Kidney (tissue), 14 donors: ENCODE measurements around the gene GALNT9. TPM values are rescaled to one million over a fixed set of nuclear protein-coding genes. Genes with fewer than 3 reads are reported as not detected.

Experiments used
- DNase-seq, 5 donors: peaks; one replicate each; pipeline ENCODE4 v3.0.0-alpha.2; 2013 to 2020
- FAIRE-seq: peaks from 2 replicates; lab custom pipeline; 2012; peaks lifted over from hg19 to GRCh38; lab: Jason Lieb, UNC
- H3K27ac ChIP-seq, 2 donors: one replicate each; pipeline ENCODE4 v1.7.0; 2013; ENCODE audit warnings: low read depth in 2 of 2, low read length in 2 of 2, inconsistent platforms in 1 of 2
- H3K27me3 ChIP-seq: one replicate; pipeline ENCODE4 v1.7.1; 2013; ENCODE audit warnings: low read length, inconsistent platforms; ENCODE audit not compliant: control insufficient read depth, insufficient read depth
- H3K36me3 ChIP-seq, 3 donors: one replicate each; pipeline versions ENCODE4 v1.7.0 to v1.7.1; 2013; ENCODE audit warnings: low read length in 3 of 3, control low read depth in 1 of 3, inconsistent platforms in 1 of 3; ENCODE audit not compliant: insufficient read depth in 3 of 3, control insufficient read depth in 2 of 3
- H3K4me1 ChIP-seq, 3 donors: one replicate each; pipeline versions ENCODE4 v1.7.0 to v1.7.1; 2013; ENCODE audit warnings: low read length in 3 of 3, inconsistent platforms in 1 of 3, low read depth in 1 of 3; ENCODE audit not compliant: control insufficient read depth in 2 of 3, insufficient read depth in 2 of 3
- H3K4me3 ChIP-seq, 3 donors: one replicate each; pipeline versions ENCODE4 v1.7.0 to v1.8.1; 2013; ENCODE audit warnings: low read length in 3 of 3, control low read depth in 1 of 3, inconsistent platforms in 1 of 3
- H3K9ac ChIP-seq, 3 donors: one replicate each; pipeline versions ENCODE4 v1.7.0 to v1.7.1; 2013; ENCODE audit warnings: low read length in 3 of 3, control low read depth in 1 of 3, inconsistent platforms in 1 of 3
- H3K9me3 ChIP-seq, 3 donors: one replicate each; pipeline versions ENCODE4 v1.7.0 to v1.7.1; 2013; ENCODE audit warnings: low read length in 3 of 3, control low read depth in 1 of 3, inconsistent platforms in 1 of 3; ENCODE audit not compliant: control insufficient read depth in 2 of 3, insufficient read depth in 1 of 3
- CTCF ChIP-seq: IDR thresholded peaks from 3 replicates; pipeline ENCODE4 v1.5.1; 2012; ENCODE audit warnings: mild to moderate bottlenecking, moderate library complexity, borderline replicate concordance; ENCODE audit not compliant: insufficient read depth; ENCODE audit errors: extremely low read depth
- intact Hi-C: fragments of 100-400 bp; cut with DNase I; formaldehyde crosslinking; loops from one replicate; pipeline ENCODE4 v1.11.1; 2022
- polyA plus RNA-seq: library from polyadenylated mRNA; stranded (reverse); fragments of 350-450 nt; fragmentation: Illumina TruSeq; extraction: RNeasy Lipid Tissue Mini Kit (QIAGEN cat#74804); gene quantifications from one replicate; pipeline ENCODE4 v1.2.3, GENCODE V29; 2014; ENCODE audit warnings: low read depth, low replicate concordance; ENCODE audit not compliant: insufficient read depth
- total RNA-seq: library from RNA; stranded (reverse); fragmentation: NEBNext Ultra II Directional; extraction: Animal tissue kit (Norgen Biotek cat#: 25700); gene quantifications from one replicate; pipeline ENCODE4 v1.2.1, GENCODE V29; 2021
- donor health status: control.
- donor health status: control.
- donor health status: control.
- donor health status: control.
- donor health status: control.
- donor health status: DM: yes; HTN: yes; CAD: no.
- donor health status: Normal renal cell carcinoma (clear cell type).

GALNT9 gene
- total and polyA plus RNA-seq, 2 donors from 2014 or later, result 4.8 to 20.7 TPM

GRCh38 chr12:132188451-132188901 is 140.9 kb downstream of the GALNT9 start:
- peaks cover 0 to 4% (median 0%) of the 10 kb centered on the region in 3 donors for H3K9me3 ChIP-seq
- no peak overlapping the region for H3K4me3 ChIP-seq
- no peaks in the 10 kb centered on the region for H3K27me3 ChIP-seq
- DNase-seq (no peak), FAIRE-seq (no peak)
- H3K4me1 ChIP-seq, result peaks cover 0 to 8% (median 6%) of the 10 kb centered on the region in 3 donors
- H3K27ac ChIP-seq, result no peak overlapping the region
- no peaks in the 10 kb centered on the region for H3K36me3 ChIP-seq
- intact Hi-C loops, result no loop called here
- no peak for TF ChIP-seq CTCF
- no peak overlapping the region for H3K9ac ChIP-seq

GRCh38 chr12:132187646-132188450 is 141.5 kb downstream of the GALNT9 start:
- Histone ChIP-seq H3K27me3 (no peaks in the 10 kb centered on the region), H3K36me3 (no peaks in the 10 kb centered on the region), H3K9me3 (peaks cover 0 to 4% (median 0%) of the 10 kb centered on the region in 3 donors), H3K9ac (no peak overlapping the region), H3K27ac (no peak overlapping the region), H3K4me3 (no peak overlapping the region), H3K4me1 (peaks cover 0 to 8% (median 6%) of the 10 kb centered on the region in 3 donors)
- TF ChIP-seq CTCF, result no peak
- intact Hi-C loops, result no loop called here
- FAIRE-seq (no peak), DNase-seq (peak in 1 of 5 donors; percentile 78)

- no peak overlapping the region for H3K9ac ChIP-seq
- peaks cover 0 to 8% (median 6%) of the 10 kb centered on the region in 3 donors for H3K4me1 ChIP-seq
- H3K27ac ChIP-seq, result no peak overlapping the region
- TF ChIP-seq CTCF, result no peak
- no peaks in the 10 kb centered on the region for H3K36me3 ChIP-seq
- DNase-seq (peak in 1 of 5 donors; percentile 69), FAIRE-seq (no peak)
- intact Hi-C loops, result no loop called here
- H3K27me3 ChIP-seq, result no peaks in the 10 kb centered on the region
- H3K4me3 ChIP-seq, result no peak overlapping the region
- peaks cover 0 to 4% (median 0%) of the 10 kb centered on the region in 3 donors for H3K9me3 ChIP-seq
These were observed 142.3 kb downstream of the GALNT9 start for GRCh38 chr12:132186857-132187620.
